Loucy (cell line): ENCODE measurements around the gene ATP1A3.

Experiments
- H2AFZ ChIP-seq: fragments of 200-600 bp; sonication (generic); 2 replicates; pipeline ENCODE4 v1.6.0; 2016; ENCODE audit warnings: antibody characterized with exemption, mild to moderate bottlenecking, low read length, moderate library complexity
- H3F3A ChIP-seq: fragments of 200-600 bp; 2 replicates; pipeline ENCODE4 v1.6.0; 2016; ENCODE audit warnings: antibody characterized with exemption, low read depth, mild to moderate bottlenecking
- H3K27me3 ChIP-seq: fragments of 200-600 bp; sonication (generic); 2 replicates; pipeline ENCODE4 v1.6.1; 2014; ENCODE audit warnings: low read length, mild to moderate bottlenecking; ENCODE audit not compliant: insufficient read depth, poor library complexity, severe bottlenecking
- H3K36me3 ChIP-seq: fragments of 200-600 bp; sonication (generic); 2 replicates; pipeline ENCODE4 v1.6.1; 2016; ENCODE audit warnings: low read length; ENCODE audit not compliant: insufficient read depth
- H3K4me1 ChIP-seq: fragments of 200-600 bp; sonication (generic); 2 replicates; pipeline ENCODE4 v1.5.1; 2014; ENCODE audit warnings: low read length, mild to moderate bottlenecking; ENCODE audit not compliant: insufficient read depth, poor library complexity, severe bottlenecking
- H3K4me2 ChIP-seq: fragments of 200-600 bp; sonication (generic); 2 replicates; pipeline ENCODE4 v1.6.0; 2014; ENCODE audit warnings: antibody characterized with exemption, low read length, low read depth, mild to moderate bottlenecking; ENCODE audit not compliant: poor library complexity, severe bottlenecking
- H3K4me3 ChIP-seq: fragments of 200-600 bp; sonication (generic); 2 replicates; pipeline ENCODE4 v1.5.1; 2014; ENCODE audit warnings: low read length, mild to moderate bottlenecking, mixed read lengths; ENCODE audit not compliant: poor library complexity, severe bottlenecking
- H3K79me2 ChIP-seq: fragments of 200-600 bp; sonication (generic); 2 replicates; pipeline ENCODE4 v1.6.1; 2014; ENCODE audit warnings: low read length; ENCODE audit not compliant: insufficient read depth
- H3K9ac ChIP-seq: fragments of 200-600 bp; sonication (generic); 2 replicates; pipeline ENCODE4 v1.6.0; 2014; ENCODE audit warnings: mild to moderate bottlenecking, low read depth, low read length, moderate library complexity; ENCODE audit not compliant: poor library complexity, severe bottlenecking
- H3K9me2 ChIP-seq: fragments of 200-600 bp; sonication (generic); replicated peaks from 2 replicates; pipeline ENCODE4 v1.6.1; 2016; ENCODE audit warnings: low read depth, low read length, mixed read lengths
- H3K9me3 ChIP-seq: fragments of 200-600 bp; sonication (generic); 2 replicates; pipeline ENCODE4 v1.6.1; 2014; ENCODE audit warnings: mild to moderate bottlenecking, antibody characterized with exemption, low read length, low read depth; ENCODE audit not compliant: insufficient read depth
- H4K20me1 ChIP-seq: fragments of 200-600 bp; sonication (generic); 2 replicates; pipeline ENCODE4 v1.6.0; 2014; ENCODE audit warnings: antibody characterized with exemption, low read length, mild to moderate bottlenecking; ENCODE audit not compliant: insufficient read depth, poor library complexity, severe bottlenecking
- CTCF ChIP-seq: fragments of 200-600 bp; sonication (generic); conservative IDR thresholded peaks from 2 replicates; pipeline ENCODE4 v1.5.1; 2014; ENCODE audit warnings: mild to moderate bottlenecking, antibody characterized with exemption, low read length
- EZH2phosphoT487 ChIP-seq: fragments of 200-600 bp; IDR thresholded peaks from 2 replicates; pipeline ENCODE4 v1.6.1; 2018; ENCODE audit warnings: antibody characterized with exemption, mild to moderate bottlenecking, moderate library complexity, borderline replicate concordance

The ATP1A3 gene

GRCh38 chr19:41923045-41923788, 70.8 kb downstream of the ATP1A3 start:
- Histone ChIP-seq H3K9ac (no peak overlapping the region), H3F3A (no peaks in the 10 kb centered on the region), H3K9me2 (no peaks in the 10 kb centered on the region), H3K36me3 (no peaks in the 10 kb centered on the region), H3K9me3 (no peaks in the 10 kb centered on the region), H3K27me3 (no peaks in the 10 kb centered on the region), H4K20me1 (no peaks in the 10 kb centered on the region), H3K4me1 (peaks cover 5% of the 10 kb centered on the region), H3K4me2 (no peak overlapping the region), H3K79me2 (no peaks in the 10 kb centered on the region), H3K4me3 (no peak overlapping the region), H2AFZ (no peak overlapping the region)
- TF ChIP-seq CTCF (no peak), EZH2phosphoT487 (no peak)

GRCh38 chr19:41922585-41922984, 71.4 kb downstream of the ATP1A3 start:
- Histone ChIP-seq H3F3A (no peaks in the 10 kb centered on the region), H2AFZ (no peak overlapping the region), H3K4me1 (peaks cover 4% of the 10 kb centered on the region), H4K20me1 (no peaks in the 10 kb centered on the region), H3K36me3 (no peaks in the 10 kb centered on the region), H3K4me2 (no peak overlapping the region), H3K9me3 (no peaks in the 10 kb centered on the region), H3K9me2 (no peaks in the 10 kb centered on the region), H3K4me3 (no peak overlapping the region), H3K79me2 (no peaks in the 10 kb centered on the region), H3K9ac (no peak overlapping the region), H3K27me3 (no peaks in the 10 kb centered on the region)
- TF ChIP-seq EZH2phosphoT487 (no peak), CTCF (no peak)

GRCh38 chr19:41921577-41922576, 72.2 kb downstream of the ATP1A3 start:
- no peaks in the 10 kb centered on the region for H3K27me3 ChIP-seq
- no peaks in the 10 kb centered on the region for H3K36me3 ChIP-seq
- H3F3A ChIP-seq: no peaks in the 10 kb centered on the region
- H3K4me3 ChIP-seq: no peak overlapping the region
- H3K4me2 ChIP-seq: no peak overlapping the region
- H3K9me2 ChIP-seq: no peaks in the 10 kb centered on the region
- no peaks in the 10 kb centered on the region for H3K9me3 ChIP-seq
- TF ChIP-seq EZH2phosphoT487 (no peak), CTCF (no peak)
- no peaks in the 10 kb centered on the region for H3K4me1 ChIP-seq
- no peak overlapping the region for H3K9ac ChIP-seq
- H3K79me2 ChIP-seq: no peaks in the 10 kb centered on the region
- no peak overlapping the region for H2AFZ ChIP-seq
- no peaks in the 10 kb centered on the region for H4K20me1 ChIP-seq
